Small intestine (tissue), 7 donors: Measurements from ENCODE around the gene TBC1D1. TPM values are rescaled to one million over a fixed set of nuclear protein-coding genes. Genes with fewer than 3 reads are reported as not detected.

Experiments used
- DNase-seq, 2 donors: peaks; one replicate each; pipeline versions ENCODE4 v3.0.0 to v3.0.0-alpha.2; 2013
- FAIRE-seq: peaks from 2 replicates; lab custom pipeline; 2012; peaks lifted over from hg19 to GRCh38; lab: Jason Lieb, UNC
- H3K27ac ChIP-seq, 3 donors: one replicate each; pipeline ENCODE4 v1.5.1; 2013; ENCODE audit warnings: low read length in 2 of 3, mild to moderate bottlenecking in 2 of 3, control low read depth in 1 of 3, inconsistent platforms in 1 of 3, low read depth in 1 of 3, moderate library complexity in 1 of 3
- H3K27me3 ChIP-seq, 3 donors: one replicate each; pipeline ENCODE4 v1.6.1; 2013; ENCODE audit warnings: low read length in 3 of 3, inconsistent platforms in 1 of 3; ENCODE audit not compliant: control insufficient read depth in 3 of 3, insufficient read depth in 3 of 3
- H3K36me3 ChIP-seq, 3 donors: one replicate each; pipeline ENCODE4 v1.6.1; 2013; ENCODE audit warnings: low read length in 3 of 3, inconsistent platforms in 1 of 3, low read depth in 1 of 3, mild to moderate bottlenecking in 1 of 3, moderate library complexity in 1 of 3; ENCODE audit not compliant: control insufficient read depth in 3 of 3, insufficient read depth in 2 of 3
- H3K4me1 ChIP-seq, 3 donors: one replicate each; pipeline ENCODE4 v1.6.1; 2013; ENCODE audit warnings: low read length in 2 of 3, inconsistent platforms in 1 of 3, low read depth in 1 of 3, mild to moderate bottlenecking in 1 of 3, moderate library complexity in 1 of 3; ENCODE audit not compliant: control insufficient read depth in 3 of 3, insufficient read depth in 2 of 3
- H3K4me3 ChIP-seq, 3 donors: one replicate each; pipeline ENCODE4 v1.5.1; 2013; ENCODE audit warnings: low read length in 3 of 3, control low read depth in 1 of 3, inconsistent platforms in 1 of 3, low read depth in 1 of 3, mild to moderate bottlenecking in 1 of 3, moderate library complexity in 1 of 3
- H3K9me3 ChIP-seq, 2 donors: one replicate each; pipeline ENCODE4 v1.6.1; 2013; ENCODE audit warnings: low read depth in 1 of 2, low read length in 1 of 2; ENCODE audit not compliant: control insufficient read depth in 2 of 2, insufficient read depth in 1 of 2
- WGBS, 3 donors: extraction: QIAGEN DNeasy Blood & Tissue Kit; methylation state at CpG; one replicate each; pipeline ENCODE4 v1.1.7; 2013; 5-methylcytosine and 5-hydroxymethylcytosine counted together
- polyA plus RNA-seq, 4 donors: library from polyadenylated mRNA; stranded (reverse) in 3 of 4; unstranded in 1 of 4; fragments of 200-250 nt in 3 of 4; fragments of 120-200 nt in 1 of 4; gene quantifications; one replicate each; pipeline versions ENCODE4 v1.2.1 to v1.2.3, GENCODE V29; 2013
- donor health status: healthy with polysubstance abuse.
- donor health status: control.
- donor health status: control.
- donor health status: Bipolar disorder and iron deficiency.
- donor health status: healthy.

Gene TBC1D1
- polyA plus RNA-seq, 4 donors = 38.3 to 118 (median 41.5) TPM

DNA sequence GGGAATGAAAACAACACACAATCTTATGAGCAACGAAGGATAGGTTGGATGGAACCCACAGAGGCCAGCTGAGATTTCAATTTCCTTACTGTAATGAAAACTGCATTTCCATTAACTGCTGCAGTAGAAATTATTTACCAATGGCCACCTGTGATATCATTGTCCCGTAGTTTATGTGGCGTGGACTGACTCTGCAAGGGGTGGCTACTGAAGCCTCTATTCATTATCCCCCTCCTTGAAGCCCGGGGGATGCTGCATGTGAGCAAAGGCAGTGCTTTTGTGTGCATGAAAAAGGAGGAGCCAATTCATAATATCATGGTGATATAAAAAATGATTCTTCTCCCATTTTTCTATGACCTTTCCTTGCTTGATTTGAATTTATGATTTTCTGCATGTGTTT lies 277.1 kb downstream of the TBC1D1 start:
- Histone ChIP-seq H3K36me3 (no peaks in the 10 kb centered on the region), H3K4me3 (no peak overlapping the region), H3K9me3 (peaks cover 0 to 25% of the 10 kb centered on the region in 2 donors), H3K27me3 (no peaks in the 10 kb centered on the region), H3K27ac (no peak overlapping the region), H3K4me1 (no peaks in the 10 kb centered on the region)
- DNase-seq (no peak), FAIRE-seq (no peak)
- 83 to 89% (median 84%) methylated on average over 4 of the region's 4 CpGs for WGBS, 3 donors

DNA sequence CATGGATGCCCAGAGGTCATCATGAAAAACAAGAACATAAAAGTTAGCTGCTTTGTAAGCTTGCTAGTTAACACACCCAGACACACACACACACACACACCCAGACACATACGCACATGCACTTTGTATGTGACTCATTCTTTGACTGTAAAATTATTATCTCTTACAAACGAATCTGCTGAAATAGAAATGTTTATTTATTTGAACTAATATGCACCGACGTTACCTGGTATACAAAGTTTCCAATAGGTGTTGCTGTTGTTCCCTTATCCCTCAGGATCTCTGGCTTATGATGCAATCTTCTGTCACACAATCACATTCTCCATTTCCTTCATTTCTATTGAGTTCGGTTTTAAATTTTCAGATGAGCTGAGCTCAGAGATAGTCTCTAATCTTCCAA lies 278.6 kb downstream of the TBC1D1 start:
- DNase-seq = peak; percentile 53 to 65
- peaks cover 0 to 16% of the 10 kb centered on the region in 2 donors for H3K9me3 ChIP-seq
- WGBS, 3 donors = 25 to 56% (median 43%) methylated on average over 5 of the region's 5 CpGs
- H3K4me3 ChIP-seq = no peak overlapping the region
- no peaks in the 10 kb centered on the region for H3K27me3 ChIP-seq
- H3K36me3 ChIP-seq = no peaks in the 10 kb centered on the region
- no peak overlapping the region for H3K27ac ChIP-seq
- FAIRE-seq = no peak
- H3K4me1 ChIP-seq = no peaks in the 10 kb centered on the region

DNA sequence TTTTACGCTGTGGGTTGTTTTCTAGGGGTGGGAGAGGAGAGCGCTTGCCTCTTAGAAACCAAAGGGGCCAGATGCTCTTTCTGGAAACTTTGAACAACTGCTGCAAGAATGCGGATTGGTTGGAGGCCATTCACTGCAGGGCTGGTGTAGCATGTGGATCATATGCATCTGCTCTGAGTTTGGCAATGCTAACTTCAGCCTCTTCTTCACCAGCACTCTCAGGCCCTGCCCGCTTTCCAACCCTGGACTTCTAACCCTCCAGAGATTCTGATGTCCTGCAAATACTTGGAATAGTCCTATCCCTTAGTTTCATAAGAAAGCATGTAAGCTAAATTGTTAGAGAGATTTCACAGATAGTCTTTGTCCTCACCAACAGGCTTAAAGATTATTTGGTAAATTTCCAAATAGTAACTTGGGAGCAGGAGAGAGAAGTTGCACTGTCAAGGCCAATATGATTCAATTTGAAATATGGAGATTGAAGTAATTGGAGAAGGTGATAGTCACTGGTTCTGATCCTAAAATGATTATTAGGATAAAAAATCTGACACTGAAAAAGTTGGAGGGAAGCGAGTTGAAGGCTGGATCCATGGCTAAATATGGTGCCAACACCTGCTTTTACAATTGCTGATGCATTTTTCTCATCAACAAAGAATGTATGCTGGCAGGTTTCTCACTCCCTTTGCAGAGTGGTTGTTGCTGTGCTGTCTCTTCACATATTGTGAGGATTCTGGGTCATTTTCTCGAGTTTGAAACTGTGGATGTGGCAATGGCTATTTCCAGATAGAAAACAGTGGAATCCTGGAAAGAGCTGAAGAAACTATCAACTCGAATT lies 279.7 kb downstream of the TBC1D1 start:
- Histone ChIP-seq H3K4me3 (no peak overlapping the region), H3K27me3 (no peaks in the 10 kb centered on the region), H3K27ac (no peak overlapping the region), H3K9me3 (peaks cover 0 to 11% of the 10 kb centered on the region in 2 donors), H3K36me3 (no peaks in the 10 kb centered on the region), H3K4me1 (no peaks in the 10 kb centered on the region)
- 85 to 94% (median 87%) methylated on average over 7 of the region's 7 CpGs for WGBS, 3 donors
- FAIRE-seq = no peak
- no peak for DNase-seq

- Histone ChIP-seq H3K9me3 (peaks cover 0 to 11% of the 10 kb centered on the region in 2 donors), H3K27me3 (no peaks in the 10 kb centered on the region), H3K36me3 (no peaks in the 10 kb centered on the region), H3K4me3 (no peak overlapping the region), H3K27ac (no peak overlapping the region), H3K4me1 (peaks cover 0 to under 1% (median 0%) of the 10 kb centered on the region in 3 donors)
- FAIRE-seq (no peak), DNase-seq (no peak)
- WGBS, 3 donors = 83 to 93% (median 92%) methylated on average over 6 of the region's 6 CpGs
These were observed 281.2 kb downstream of the TBC1D1 start for GRCh38 chr4:38172078-38172477.

DNA sequence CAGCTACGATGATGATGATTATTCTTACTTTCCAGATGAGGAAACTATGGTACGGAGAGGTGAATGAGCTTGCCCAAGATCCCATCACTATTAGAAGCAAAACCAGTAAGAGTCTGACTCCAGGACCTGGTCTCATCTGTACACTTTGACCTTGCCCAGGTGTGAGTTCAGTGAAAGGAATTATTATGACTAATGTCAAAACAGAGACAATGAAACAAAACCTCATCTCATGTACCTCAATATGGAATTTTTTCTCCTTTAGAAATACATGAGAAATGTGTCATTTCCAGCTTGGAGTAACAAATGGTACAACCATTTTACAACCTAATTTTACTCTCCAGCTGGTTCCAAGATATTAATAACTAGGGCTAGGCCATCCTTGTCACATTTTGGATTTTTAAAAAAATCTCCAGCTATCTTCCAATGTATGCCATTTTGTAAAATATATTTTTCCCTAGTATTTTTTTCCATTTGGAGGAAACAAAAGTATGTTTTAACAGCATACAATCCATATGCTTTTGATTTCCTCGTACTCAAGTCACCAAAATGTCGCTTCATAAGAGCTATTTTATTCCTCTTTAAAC lies 283.1 kb downstream of the TBC1D1 start:
- 76 to 90% (median 84%) methylated on average over 4 of the region's 4 CpGs for WGBS, 3 donors
- H3K27ac ChIP-seq = no peak overlapping the region
- no peak for FAIRE-seq

DNA sequence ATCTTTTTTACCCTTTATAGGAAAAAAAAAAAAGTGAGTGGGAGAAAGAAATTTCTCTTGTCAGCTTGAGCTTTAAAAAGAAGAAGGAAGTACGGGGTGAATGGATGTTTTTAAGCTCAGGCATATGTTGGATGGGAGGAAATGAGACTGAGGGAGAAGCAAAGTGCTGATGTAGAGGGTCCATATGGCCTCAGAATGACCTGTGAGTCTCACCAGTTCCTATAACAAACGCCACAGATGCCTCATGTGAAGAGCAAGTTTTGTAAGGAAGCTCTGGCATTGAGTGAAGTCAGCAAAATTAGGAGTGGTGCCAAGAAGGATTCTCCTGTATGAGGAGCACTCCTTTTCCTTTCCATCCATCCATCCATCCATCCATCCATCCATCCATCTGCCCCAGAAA lies 283.9 kb downstream of the TBC1D1 start:
- no peak overlapping the region for H3K27ac ChIP-seq
- no peaks in the 10 kb centered on the region for H3K36me3 ChIP-seq
- H3K4me1 ChIP-seq = peaks cover 6 to 8% (median 8%) of the 10 kb centered on the region in 3 donors
- 70 to 95% (median 89%) methylated on average over 2 of the region's 2 CpGs for WGBS, 3 donors
- no peak overlapping the region for H3K4me3 ChIP-seq
- H3K9me3 ChIP-seq = peaks cover 0 to 25% of the 10 kb centered on the region in 2 donors
- no peaks in the 10 kb centered on the region for H3K27me3 ChIP-seq
- DNase-seq (no peak), FAIRE-seq (no peak)

More for the DNA sequence above, 283.1 kb downstream of the TBC1D1 start:
- DNase-seq = no peak
- no peak overlapping the region for H3K4me3 ChIP-seq
- no peaks in the 10 kb centered on the region for H3K36me3 ChIP-seq
- peaks cover 4 to 6% (median 6%) of the 10 kb centered on the region in 3 donors for H3K4me1 ChIP-seq
- H3K9me3 ChIP-seq = peaks cover 0 to 20% of the 10 kb centered on the region in 2 donors
- H3K27me3 ChIP-seq = no peaks in the 10 kb centered on the region

GRCh38 chr4:38176165-38176564 lies 285.3 kb downstream of the TBC1D1 start:
- Histone ChIP-seq H3K9me3 (peaks cover 0 to 25% of the 10 kb centered on the region in 2 donors), H3K27me3 (no peaks in the 10 kb centered on the region), H3K27ac (peak overlapping the region in 1 of 3 donors; percentile 32), H3K4me1 (peaks cover 6 to 14% (median 11%) of the 10 kb centered on the region in 3 donors), H3K4me3 (no peak overlapping the region), H3K36me3 (no peaks in the 10 kb centered on the region)
- WGBS, 3 donors = 90 to 95% (median 95%) methylated on average over 7 of the region's 7 CpGs
- FAIRE-seq (no peak), DNase-seq (no peak)

GRCh38 chr4:38177035-38177546 lies 286.2 kb downstream of the TBC1D1 start:
- H3K4me3 ChIP-seq = no peak overlapping the region
- H3K27ac ChIP-seq = peak overlapping the region in 1 of 3 donors; percentile 75

More at GRCh38 chr4:38177035-38177546, 286.2 kb downstream of the TBC1D1 start:
- Histone ChIP-seq H3K9me3 (peaks cover 0 to 18% of the 10 kb centered on the region in 2 donors), H3K36me3 (no peaks in the 10 kb centered on the region), H3K4me1 (peaks cover 6 to 14% (median 11%) of the 10 kb centered on the region in 3 donors), H3K27me3 (no peaks in the 10 kb centered on the region)
- WGBS, 3 donors = 24 to 45% (median 31%) methylated on average over 8 of the region's 8 CpGs
- FAIRE-seq (no peak), DNase-seq (peak in 1 of 2 donors; percentile 50)
